IMR-90 (cell line): ENCODE results near the gene PHLDA2. TPM values are rescaled to one million over a fixed set of nuclear protein-coding genes. Genes with fewer than 3 reads are reported as not detected.

Experiments used
- ATAC-seq: fragments of 200-7000 bp; cut with Tn5 transposase; 2 replicates; pipeline ENCODE4 v1.9.1; 2020; ENCODE audit warnings: low read depth, mild to moderate bottlenecking, moderate library complexity
- BruUV-seq: library from RNA; stranded (reverse); fragments of 400-500 nt; replicated peaks from 2 replicates; lab custom pipeline; 2021; lab: Mats Ljungman, UMichigan
- CTCF ChIA-PET: fragments of 300-600 bp; formaldehyde crosslinking; extraction: SDS; loops from one replicate; lab custom pipeline; 2021; ENCODE audit warnings: antibody characterized with exemption; lab: Yijun Ruan, JAX
- POLR2A ChIA-PET: fragments of 300-600 bp; sonication (Branson Sonifier 250); formaldehyde crosslinking; loops from one replicate; lab custom pipeline; 2022; ENCODE audit warnings: antibody characterized with exemption; ENCODE audit not compliant: unreplicated experiment; lab: Charles Lee
- DNase-seq: peaks from one replicate; pipeline ENCODE4 v3.0.0; 2013
- H2AFZ ChIP-seq: replicated peaks from 2 replicates; pipeline ENCODE3; 2013; ENCODE audit warnings: low read length, mild to moderate bottlenecking; ENCODE audit not compliant: poor library complexity
- H2AK5ac ChIP-seq: 2 replicates; pipeline ENCODE4 v1.6.1; 2013; ENCODE audit warnings: low read depth, low read length, inconsistent platforms
- H2AK9ac ChIP-seq: replicated peaks from 2 replicates; pipeline ENCODE3; 2013; ENCODE audit warnings: mild to moderate bottlenecking, low read depth, low read length, moderate library complexity; ENCODE audit not compliant: poor library complexity
- H2BK120ac ChIP-seq: 2 replicates; pipeline ENCODE4 v1.6.1; 2013; ENCODE audit warnings: low read depth, low read length, inconsistent platforms
- H2BK15ac ChIP-seq: 3 replicates; pipeline ENCODE4 v1.6.1; 2013; ENCODE audit warnings: low read depth, low read length, inconsistent platforms
- H2BK20ac ChIP-seq: 2 replicates; pipeline ENCODE4 v1.6.1; 2013; ENCODE audit warnings: low read depth, mild to moderate bottlenecking, inconsistent platforms, low read length, moderate library complexity
- H2BK5ac ChIP-seq: 2 replicates; pipeline ENCODE4 v1.6.1; 2013; ENCODE audit warnings: mild to moderate bottlenecking, low read depth, low read length, inconsistent platforms; ENCODE audit not compliant: poor library complexity, severe bottlenecking
- H3K14ac ChIP-seq: replicated peaks from 2 replicates; pipeline ENCODE4 v1.6.1; 2013; ENCODE audit warnings: low read depth, low read length, inconsistent platforms
- H3K18ac ChIP-seq: 2 replicates; pipeline ENCODE4 v1.6.1; 2013; ENCODE audit warnings: low read depth, low read length, control low read depth
- H3K23ac ChIP-seq: 2 replicates; pipeline ENCODE4 v1.6.1; 2013; ENCODE audit warnings: low read depth, low read length, inconsistent platforms
- H3K27ac ChIP-seq: 2 replicates; pipeline ENCODE4 v1.5.1; 2013; ENCODE audit warnings: mild to moderate bottlenecking, control low read depth, low read length; ENCODE audit not compliant: insufficient read depth
- H3K27me3 ChIP-seq: 2 replicates; pipeline ENCODE4 v1.6.1; 2013; ENCODE audit warnings: low read length; ENCODE audit not compliant: control insufficient read depth, insufficient read depth
- H3K36me3 ChIP-seq: 2 replicates; pipeline ENCODE4 v1.6.1; 2013; ENCODE audit warnings: low read length, mixed read lengths; ENCODE audit not compliant: control insufficient read depth, insufficient read depth
- H3K4ac ChIP-seq: 2 replicates; pipeline ENCODE4 v1.6.1; 2013; ENCODE audit warnings: low read depth, low read length, inconsistent platforms
- H3K4me1 ChIP-seq: 2 replicates; pipeline ENCODE4 v1.6.1; 2013; ENCODE audit warnings: low read length, mixed read lengths; ENCODE audit not compliant: control insufficient read depth, insufficient read depth
- H3K4me2 ChIP-seq: 2 replicates; pipeline ENCODE4 v1.6.1; 2013; ENCODE audit warnings: low read depth, mild to moderate bottlenecking, control low read depth, low read length, moderate library complexity
- H3K4me3 ChIP-seq: 2 replicates; pipeline ENCODE4 v1.5.1; 2013; ENCODE audit warnings: low read depth, mild to moderate bottlenecking, control low read depth, low read length, moderate library complexity; ENCODE audit not compliant: insufficient read depth
- H3K56ac ChIP-seq: 2 replicates; pipeline ENCODE4 v1.6.1; 2013; ENCODE audit warnings: low read length, inconsistent platforms; ENCODE audit not compliant: insufficient read depth; ENCODE audit errors: extremely low read depth
- H3K79me1 ChIP-seq, 2 experiments: 2 replicates each; pipeline ENCODE4 v1.6.1; 2013; ENCODE audit warnings: low read length in 2 of 2, inconsistent platforms in 1 of 2, low read depth in 1 of 2
- H3K9ac ChIP-seq: 2 replicates; pipeline ENCODE4 v1.6.1; 2013; ENCODE audit warnings: low read depth, low read length, control low read depth
- H3K9me1 ChIP-seq: 2 replicates; pipeline ENCODE4 v1.6.1; 2013; ENCODE audit warnings: low read length, inconsistent platforms; ENCODE audit not compliant: insufficient read depth
- H3K9me3 ChIP-seq: 2 replicates; pipeline ENCODE4 v1.6.1; 2013; ENCODE audit warnings: low read length; ENCODE audit not compliant: control insufficient read depth, insufficient read depth
- H4K20me1 ChIP-seq: 2 replicates; pipeline ENCODE4 v1.6.1; 2013; ENCODE audit warnings: low read length, inconsistent platforms; ENCODE audit not compliant: insufficient read depth
- H4K5ac ChIP-seq: 2 replicates; pipeline ENCODE4 v1.6.1; 2013; ENCODE audit warnings: mild to moderate bottlenecking, low read depth, low read length, control low read depth
- H4K8ac ChIP-seq, 2 experiments: 2 replicates each; pipeline ENCODE4 v1.6.1; 2013; ENCODE audit warnings: low read depth in 2 of 2, low read length in 2 of 2, control low read depth in 1 of 2, inconsistent platforms in 1 of 2
- H4K91ac ChIP-seq: 2 replicates; pipeline ENCODE4 v1.6.1; 2013; ENCODE audit warnings: low read depth, low read length, inconsistent platforms; ENCODE audit not compliant: insufficient read depth
- BHLHE40 ChIP-seq: fragments of 150-350 bp; IDR thresholded peaks from 2 replicates; pipeline ENCODE4 v1.6.1; 2016; ENCODE audit warnings: mild to moderate bottlenecking, low read depth, low read length
- MAZ ChIP-seq: IDR thresholded peaks from 2 replicates; pipeline ENCODE4 v1.6.1; 2012; ENCODE audit warnings: low read depth, mild to moderate bottlenecking, low read length, improper control_type of control experiment, moderate library complexity, borderline replicate concordance
- POLR2A ChIP-seq: IDR thresholded peaks from 2 replicates; pipeline ENCODE4 v1.6.1; 2012; ENCODE audit warnings: mild to moderate bottlenecking, low read depth, low read length
- RAD21 ChIP-seq: IDR thresholded peaks from 2 replicates; pipeline ENCODE4 v1.6.1; 2012; ENCODE audit warnings: low read length, improper control_type of control experiment
- RCOR1 ChIP-seq: IDR thresholded peaks from 2 replicates; pipeline ENCODE4 v1.6.1; 2012; ENCODE audit warnings: mild to moderate bottlenecking, low read length, improper control_type of control experiment; ENCODE audit not compliant: insufficient replicate concordance
- RFX5 ChIP-seq: IDR thresholded peaks from 2 replicates; pipeline ENCODE4 v1.8.0; 2012; ENCODE audit warnings: low read depth, mild to moderate bottlenecking, low read length, moderate library complexity
- SMC3 ChIP-seq: fragments of 150-350 bp; IDR thresholded peaks from 2 replicates; pipeline ENCODE4 v1.6.1; 2016; ENCODE audit warnings: low read depth, mild to moderate bottlenecking, antibody characterized with exemption, low read length, moderate library complexity
- WGBS, 2 experiments: methylation state at CpG; one replicate each; pipeline versions ENCODE4 v1.1.5 to v1.1.7; 2013; ENCODE audit warnings: missing lambda C conversion rate in 2 of 2; ENCODE audit not compliant: insufficient read length in 1 of 2; ENCODE audit errors: extremely low coverage in 2 of 2; 5-methylcytosine and 5-hydroxymethylcytosine counted together
- dilution Hi-C: fragments of 300-500 bp; cut with HindIII; formaldehyde crosslinking; loops from one replicate; pipeline ENCODE4 v1.14.3; 2018; ENCODE audit warnings: low sequenced_read_pairs; ENCODE audit not compliant: unreplicated experiment
- in situ Hi-C: fragments of 300-500 bp; cut with MboI; formaldehyde crosslinking; loops from 3 replicates; pipeline ENCODE4 v1.14.3; 2019; ENCODE audit warnings: low sequenced_read_pairs, inconsistent platforms, mixed read lengths
- intact Hi-C: fragments of 100-400 bp; cut with micrococcal nuclease; formaldehyde crosslinking; loops from 2 replicates; pipeline ENCODE4 v1.10.0; 2022
- polyA plus RNA-seq, 3 experiments: library from polyadenylated mRNA; depleted of rRNA; stranded (reverse); fragments of >200 nt; gene quantifications; 2 replicates each; pipeline ENCODE4 v1.2.3, GENCODE V29; 2012; ENCODE audit warnings: low replicate concordance in 1 of 3
- total RNA-seq: library from RNA; depleted of rRNA; stranded (reverse); fragments of >200 nt; gene quantifications from 2 replicates; pipeline ENCODE4 v1.2.3, GENCODE V29; 2012
- TF ChIP-seq, protein P1 (sequence below): conservative IDR thresholded peaks from 2 replicates; pipeline ENCODE4 v1.5.1; 2012; ENCODE audit warnings: mild to moderate bottlenecking, low read depth, low read length, improper control_type of control experiment
- TF ChIP-seq, protein P2 (sequence below): fragments of 150-350 bp; IDR thresholded peaks from 2 replicates; pipeline ENCODE4 v1.6.1; 2017; ENCODE audit warnings: mild to moderate bottlenecking, antibody characterized with exemption, low read length, low read depth

The PHLDA2 gene
- total and polyA plus RNA-seq, 2 of the 4 experiments (the other 2 are of a cell fraction) = 3.8 to 89.0 TPM

GRCh38 chr11:2944530-2944929, 15.3 kb upstream of the PHLDA2 start:
- Histone ChIP-seq H2AK5ac (no peak overlapping the region), H3K18ac (no peak overlapping the region), H3K36me3 (peaks cover 27% of the 10 kb centered on the region), H3K23ac (no peak overlapping the region), H2AK9ac (no peak overlapping the region), H2BK20ac (no peak overlapping the region), H4K20me1 (peaks cover 7% of the 10 kb centered on the region; the same call in 1 of the 2 replicates), H3K9ac (no peak overlapping the region), H4K8ac (peak overlapping the region in 1 of 2 experiments; percentile 68; a peak in 1 of 4 replicates), H2BK15ac (no peak overlapping the region), H3K79me1 (peaks cover 6 to 60% of the 10 kb centered on the region in 2 experiments), H2BK5ac (no peak overlapping the region), H3K4me2 (no peak overlapping the region), H2BK120ac (no peak overlapping the region), H4K91ac (peak overlapping the region; percentile 28; the same call in 1 of the 2 replicates), H3K9me1 (peaks cover 6% of the 10 kb centered on the region; the same call in 1 of the 2 replicates), H4K5ac (no peak overlapping the region), H3K4me3 (no peak overlapping the region), H3K27me3 (no peaks in the 10 kb centered on the region), H3K27ac (no peak overlapping the region), H3K4ac (peak overlapping the region; percentile 59; the same call in 1 of the 2 replicates), H3K56ac (no peak overlapping the region), H3K14ac (no peak overlapping the region), H3K4me1 (peaks cover 7% of the 10 kb centered on the region; the same call in 1 of the 2 replicates), H3K9me3 (no peaks in the 10 kb centered on the region), H2AFZ (no peak overlapping the region)
- in situ Hi-C loops (no loop called here), dilution Hi-C loops (no loop called here), intact Hi-C loops (no loop called here)
- 98% methylated on average over 10 of the region's 24 CpGs; no CpG with 5 or more reads in 1 of the 2 experiments for WGBS, 2 experiments
- ChIA-PET POLR2A (no interaction called here), CTCF (no interaction called here)
- DNase-seq (no peak), ATAC-seq (no peak)
- no peak for TF ChIP-seq RCOR1
- TF ChIP-seq SMC3 = no peak
- TF ChIP-seq, protein P1, sequence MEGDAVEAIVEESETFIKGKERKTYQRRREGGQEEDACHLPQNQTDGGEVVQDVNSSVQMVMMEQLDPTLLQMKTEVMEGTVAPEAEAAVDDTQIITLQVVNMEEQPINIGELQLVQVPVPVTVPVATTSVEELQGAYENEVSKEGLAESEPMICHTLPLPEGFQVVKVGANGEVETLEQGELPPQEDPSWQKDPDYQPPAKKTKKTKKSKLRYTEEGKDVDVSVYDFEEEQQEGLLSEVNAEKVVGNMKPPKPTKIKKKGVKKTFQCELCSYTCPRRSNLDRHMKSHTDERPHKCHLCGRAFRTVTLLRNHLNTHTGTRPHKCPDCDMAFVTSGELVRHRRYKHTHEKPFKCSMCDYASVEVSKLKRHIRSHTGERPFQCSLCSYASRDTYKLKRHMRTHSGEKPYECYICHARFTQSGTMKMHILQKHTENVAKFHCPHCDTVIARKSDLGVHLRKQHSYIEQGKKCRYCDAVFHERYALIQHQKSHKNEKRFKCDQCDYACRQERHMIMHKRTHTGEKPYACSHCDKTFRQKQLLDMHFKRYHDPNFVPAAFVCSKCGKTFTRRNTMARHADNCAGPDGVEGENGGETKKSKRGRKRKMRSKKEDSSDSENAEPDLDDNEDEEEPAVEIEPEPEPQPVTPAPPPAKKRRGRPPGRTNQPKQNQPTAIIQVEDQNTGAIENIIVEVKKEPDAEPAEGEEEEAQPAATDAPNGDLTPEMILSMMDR = no peak
- TF ChIP-seq MAZ = no peak
- TF ChIP-seq RFX5 = no peak
- TF ChIP-seq, protein P2, sequence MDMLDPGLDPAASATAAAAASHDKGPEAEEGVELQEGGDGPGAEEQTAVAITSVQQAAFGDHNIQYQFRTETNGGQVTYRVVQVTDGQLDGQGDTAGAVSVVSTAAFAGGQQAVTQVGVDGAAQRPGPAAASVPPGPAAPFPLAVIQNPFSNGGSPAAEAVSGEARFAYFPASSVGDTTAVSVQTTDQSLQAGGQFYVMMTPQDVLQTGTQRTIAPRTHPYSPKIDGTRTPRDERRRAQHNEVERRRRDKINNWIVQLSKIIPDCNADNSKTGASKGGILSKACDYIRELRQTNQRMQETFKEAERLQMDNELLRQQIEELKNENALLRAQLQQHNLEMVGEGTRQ = no peak
- no peak for TF ChIP-seq RAD21
- no peak for TF ChIP-seq BHLHE40
- TF ChIP-seq POLR2A = no peak
- BruUV-seq = no TSS peak
